Tibial nerve (tissue), 3 donors: ENCODE results near the gene GKN1.

Source experiments
- POLR2A ChIP-seq, 2 donors: fragments of 450-650 bp; IDR thresholded peaks; one replicate each; pipeline ENCODE4 v1.6.1; 2017; ENCODE audit warnings: antibody characterized with exemption in 2 of 2, mild to moderate bottlenecking in 2 of 2, moderate library complexity in 2 of 2
- TF ChIP-seq, protein P1 (sequence below), 5 experiments: fragments of 200-600 bp in 3 of 5; fragments of 450-650 bp in 2 of 5; sonication (generic) in 3 of 5; IDR thresholded peaks; one replicate each; pipeline ENCODE4 v1.5.1; 2016 to 2019; ENCODE audit warnings: antibody characterized with exemption in 5 of 5, mild to moderate bottlenecking in 3 of 5, moderate library complexity in 2 of 5

DNA sequence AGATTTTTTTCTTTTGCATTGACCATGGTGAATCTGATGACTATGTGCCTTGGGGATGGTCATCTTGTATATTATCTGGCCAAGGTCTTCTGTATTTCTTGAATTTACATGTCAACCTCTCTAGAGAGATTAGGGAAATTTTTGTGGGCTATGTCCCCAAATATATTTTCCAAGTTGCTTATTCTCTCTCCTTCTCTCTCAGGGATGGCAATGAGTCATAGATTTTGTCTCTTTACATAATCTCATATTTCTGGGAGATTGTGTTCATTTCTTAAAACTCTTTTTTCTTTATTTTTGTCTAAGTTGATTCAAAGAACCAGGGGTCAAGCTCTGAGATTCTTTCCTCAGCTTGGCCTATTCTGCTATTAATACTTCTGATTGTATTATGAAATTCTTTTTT is 31.6 kb upstream of the GKN1 start:
- TF ChIP-seq POLR2A (IDR thresholded peaks at IDR 0.05), result no peak
- TF ChIP-seq, protein P1, sequence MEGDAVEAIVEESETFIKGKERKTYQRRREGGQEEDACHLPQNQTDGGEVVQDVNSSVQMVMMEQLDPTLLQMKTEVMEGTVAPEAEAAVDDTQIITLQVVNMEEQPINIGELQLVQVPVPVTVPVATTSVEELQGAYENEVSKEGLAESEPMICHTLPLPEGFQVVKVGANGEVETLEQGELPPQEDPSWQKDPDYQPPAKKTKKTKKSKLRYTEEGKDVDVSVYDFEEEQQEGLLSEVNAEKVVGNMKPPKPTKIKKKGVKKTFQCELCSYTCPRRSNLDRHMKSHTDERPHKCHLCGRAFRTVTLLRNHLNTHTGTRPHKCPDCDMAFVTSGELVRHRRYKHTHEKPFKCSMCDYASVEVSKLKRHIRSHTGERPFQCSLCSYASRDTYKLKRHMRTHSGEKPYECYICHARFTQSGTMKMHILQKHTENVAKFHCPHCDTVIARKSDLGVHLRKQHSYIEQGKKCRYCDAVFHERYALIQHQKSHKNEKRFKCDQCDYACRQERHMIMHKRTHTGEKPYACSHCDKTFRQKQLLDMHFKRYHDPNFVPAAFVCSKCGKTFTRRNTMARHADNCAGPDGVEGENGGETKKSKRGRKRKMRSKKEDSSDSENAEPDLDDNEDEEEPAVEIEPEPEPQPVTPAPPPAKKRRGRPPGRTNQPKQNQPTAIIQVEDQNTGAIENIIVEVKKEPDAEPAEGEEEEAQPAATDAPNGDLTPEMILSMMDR (IDR thresholded peaks at IDR 0.05), result no peak
